CD4-positive, alpha-beta T cell (primary cell): ENCODE measurements around the gene CACNA2D1. TPM values are rescaled to one million over a fixed set of nuclear protein-coding genes. Genes with fewer than 3 reads are reported as not detected.

Source experiments
- ATAC-seq: fragments of 200-7000 bp; cut with Tn5 transposase; one replicate; pipeline ENCODE4 v1.10.0; 2022; ENCODE audit warnings: mild to moderate bottlenecking; ENCODE audit not compliant: poor library complexity
- CTCF ChIA-PET: fragments of 350-600 bp; sonication (Branson Sonifier 250); formaldehyde crosslinking; loops from one replicate; lab custom pipeline; 2021; ENCODE audit warnings: antibody characterized with exemption, inconsistent platforms; lab: Charles Lee
- POLR2A ChIA-PET: fragments of 350-600 bp; sonication (Branson Sonifier 250); formaldehyde crosslinking; loops from one replicate; lab custom pipeline; 2021; ENCODE audit warnings: antibody characterized with exemption, inconsistent platforms; lab: Charles Lee
- DNase-seq, 14 experiments: peaks; one replicate each; pipeline ENCODE4 v3.0.0-alpha.2; 2013 to 2020; ENCODE audit warnings: mixed read lengths in 2 of 14
- H3K27ac ChIP-seq, 2 donors: one replicate each; pipeline versions ENCODE4 v1.5.1 to v1.7.0; 2013; ENCODE audit warnings: low read length in 2 of 2, low read depth in 1 of 2, mild to moderate bottlenecking in 1 of 2
- H3K27me3 ChIP-seq, 2 experiments: 1 replicate in 1 of 2; 2 replicates in 1 of 2; pipeline versions ENCODE4 v1.6.1 to v1.7.0; 2013; ENCODE audit warnings: low read length in 2 of 2, control low read depth in 1 of 2, mild to moderate bottlenecking in 1 of 2, moderate library complexity in 1 of 2; ENCODE audit not compliant: insufficient read depth in 2 of 2, control insufficient read depth in 1 of 2
- H3K36me3 ChIP-seq: one replicate; pipeline ENCODE4 v1.6.1; 2013; ENCODE audit warnings: low read length, control low read depth; ENCODE audit not compliant: insufficient read depth
- H3K4me1 ChIP-seq: one replicate; pipeline ENCODE4 v1.6.1; 2013; ENCODE audit warnings: low read length, control low read depth; ENCODE audit not compliant: insufficient read depth
- H3K4me3 ChIP-seq: one replicate; pipeline ENCODE4 v1.5.1; 2013; ENCODE audit warnings: mild to moderate bottlenecking, low read length, moderate library complexity
- H3K9me3 ChIP-seq, 2 experiments: 1 replicate in 1 of 2; 2 replicates in 1 of 2; pipeline versions ENCODE4 v1.6.1 to v1.7.0; 2013; ENCODE audit warnings: low read length in 2 of 2, mild to moderate bottlenecking in 2 of 2, control low read depth in 1 of 2, moderate library complexity in 1 of 2; ENCODE audit not compliant: control insufficient read depth in 1 of 2, insufficient read depth in 1 of 2
- H3K27ac Mint-ChIP-seq: one replicate; pipeline ENCODE4 v1.8.0; 2020; ENCODE audit warnings: mixed read lengths
- H3K27me3 Mint-ChIP-seq: one replicate; pipeline ENCODE4 v1.8.0; 2021; ENCODE audit warnings: mixed read lengths
- H3K36me3 Mint-ChIP-seq: one replicate; pipeline ENCODE4 v1.8.0; 2021; ENCODE audit warnings: low read depth, mixed read lengths
- H3K4me1 Mint-ChIP-seq: one replicate; pipeline ENCODE4 v1.8.0; 2021; ENCODE audit warnings: low read depth, mixed read lengths
- H3K4me3 Mint-ChIP-seq: one replicate; pipeline ENCODE4 v1.8.0; 2020; ENCODE audit warnings: mild to moderate bottlenecking, mixed read lengths
- H3K9me3 Mint-ChIP-seq: one replicate; pipeline ENCODE4 v1.8.0; 2020; ENCODE audit warnings: mixed read lengths
- intact Hi-C, 2 experiments: fragments of 100-400 bp; cut with DNase I in 1 of 2; cut with micrococcal nuclease in 1 of 2; formaldehyde crosslinking; loops; one replicate each; pipeline versions ENCODE4 v1.15.1 to v1.9.0; 2023 to 2025; cut with DNase I, micrococcal nuclease
- total RNA-seq, 174 experiments: library from RNA in 2 of 174; stranded (reverse) in 2 of 174; gene quantifications; one replicate each; pipeline ENCODE4 v1.2.3 and lab custom pipeline; 2021 to 2026
- TF ChIP-seq, protein P1 (sequence below): fragments of 200-600 bp; IDR thresholded peaks from one replicate; pipeline ENCODE4 v1.8.0; 2022; ENCODE audit warnings: antibody characterized with exemption, mild to moderate bottlenecking

Gene CACNA2D1
- total RNA-seq, 2 experiments from 2014 or later, result not detected

GRCh38 chr7:82268632-82269031 is 174.9 kb downstream of the CACNA2D1 start:
- H3K36me3 ChIP-seq, result no peaks in the 10 kb centered on the region
- Mint-ChIP-seq H3K9me3 (peaks cover 4% of the 10 kb centered on the region), H3K36me3 (no peaks in the 10 kb centered on the region), H3K4me1 (no peaks in the 10 kb centered on the region), H3K27me3 (no peaks in the 10 kb centered on the region), H3K27ac (no peak overlapping the region), H3K4me3 (no peak overlapping the region)
- CTCF ChIA-PET, result no interaction called here
- POLR2A ChIA-PET, result no interaction called here
- no peaks in the 10 kb centered on the region for H3K27me3 ChIP-seq
- ATAC-seq, result no peak
- H3K4me1 ChIP-seq, result no peaks in the 10 kb centered on the region
- H3K4me3 ChIP-seq, result no peak overlapping the region
- no peaks in the 10 kb centered on the region for H3K9me3 ChIP-seq
- DNase-seq, result no peak
- TF ChIP-seq, protein P1, sequence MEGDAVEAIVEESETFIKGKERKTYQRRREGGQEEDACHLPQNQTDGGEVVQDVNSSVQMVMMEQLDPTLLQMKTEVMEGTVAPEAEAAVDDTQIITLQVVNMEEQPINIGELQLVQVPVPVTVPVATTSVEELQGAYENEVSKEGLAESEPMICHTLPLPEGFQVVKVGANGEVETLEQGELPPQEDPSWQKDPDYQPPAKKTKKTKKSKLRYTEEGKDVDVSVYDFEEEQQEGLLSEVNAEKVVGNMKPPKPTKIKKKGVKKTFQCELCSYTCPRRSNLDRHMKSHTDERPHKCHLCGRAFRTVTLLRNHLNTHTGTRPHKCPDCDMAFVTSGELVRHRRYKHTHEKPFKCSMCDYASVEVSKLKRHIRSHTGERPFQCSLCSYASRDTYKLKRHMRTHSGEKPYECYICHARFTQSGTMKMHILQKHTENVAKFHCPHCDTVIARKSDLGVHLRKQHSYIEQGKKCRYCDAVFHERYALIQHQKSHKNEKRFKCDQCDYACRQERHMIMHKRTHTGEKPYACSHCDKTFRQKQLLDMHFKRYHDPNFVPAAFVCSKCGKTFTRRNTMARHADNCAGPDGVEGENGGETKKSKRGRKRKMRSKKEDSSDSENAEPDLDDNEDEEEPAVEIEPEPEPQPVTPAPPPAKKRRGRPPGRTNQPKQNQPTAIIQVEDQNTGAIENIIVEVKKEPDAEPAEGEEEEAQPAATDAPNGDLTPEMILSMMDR, result no peak
- intact Hi-C loops, result loop anchor here in 1 of 2 experiments (10.0 kb wide), 1 partner anchor 46 kb away; no protein-coding TSS in a partner anchor
- H3K27ac ChIP-seq, result no peak overlapping the region

DNA sequence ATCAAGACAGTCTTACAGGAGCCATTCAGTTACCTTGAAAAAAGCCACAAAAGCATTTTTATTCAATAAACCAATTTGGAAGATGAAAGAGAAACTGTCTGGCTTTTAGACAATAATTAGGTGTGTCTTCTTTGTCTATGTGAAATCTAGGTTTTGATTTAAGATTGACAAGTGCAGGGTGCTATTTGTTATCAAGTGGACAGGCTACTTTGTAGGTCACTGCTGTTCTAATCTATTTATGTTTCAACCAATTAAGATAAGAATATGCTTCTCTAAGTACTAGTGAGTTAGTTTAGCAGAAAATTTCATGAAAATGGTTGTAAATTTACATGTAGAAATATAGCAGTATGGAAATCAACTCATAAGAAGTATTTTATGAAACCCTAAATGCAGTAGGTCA is 177.5 kb downstream of the CACNA2D1 start:
- TF ChIP-seq, protein P1, result no peak
- ChIA-PET CTCF (no interaction called here), POLR2A (no interaction called here)
- intact Hi-C loops, result loop anchor here in 1 of 2 experiments (10.0 kb wide), 1 partner anchor 49 kb away; no protein-coding TSS in a partner anchor
- H3K4me3 ChIP-seq, result no peak overlapping the region
- H3K27ac ChIP-seq, result no peak overlapping the region
- H3K9me3 ChIP-seq, result peaks cover 0 to 5% of the 10 kb centered on the region in 2 experiments
- no peaks in the 10 kb centered on the region for H3K36me3 ChIP-seq
- H3K9me3 Mint-ChIP-seq, result peaks cover 6% of the 10 kb centered on the region
- H3K27ac Mint-ChIP-seq, result no peak overlapping the region
- H3K4me1 ChIP-seq, result no peaks in the 10 kb centered on the region
- no peak for DNase-seq
- H3K4me3 Mint-ChIP-seq, result no peak overlapping the region
- H3K4me1 Mint-ChIP-seq, result no peaks in the 10 kb centered on the region
- no peaks in the 10 kb centered on the region for H3K27me3 Mint-ChIP-seq
- ATAC-seq, result no peak
- no peaks in the 10 kb centered on the region for H3K27me3 ChIP-seq
- no peaks in the 10 kb centered on the region for H3K36me3 Mint-ChIP-seq

- DNase-seq (no peak), ATAC-seq (no peak)
- Histone ChIP-seq H3K9me3 (peaks cover 0 to 9% of the 10 kb centered on the region in 2 experiments), H3K27ac (no peak overlapping the region), H3K27me3 (no peaks in the 10 kb centered on the region), H3K36me3 (no peaks in the 10 kb centered on the region), H3K4me3 (no peak overlapping the region), H3K4me1 (no peaks in the 10 kb centered on the region)
- H3K9me3 Mint-ChIP-seq, result peaks cover 5% of the 10 kb centered on the region
- TF ChIP-seq, protein P1, result no peak
- intact Hi-C loops, result loop anchor here in 1 of 2 experiments (10.0 kb wide), 1 partner anchor 50 kb away; no protein-coding TSS in a partner anchor
- H3K4me1 Mint-ChIP-seq, result no peaks in the 10 kb centered on the region
- CTCF ChIA-PET, result no interaction called here
- no peaks in the 10 kb centered on the region for H3K27me3 Mint-ChIP-seq
- H3K27ac Mint-ChIP-seq, result no peak overlapping the region
- POLR2A ChIA-PET, result no interaction called here
- H3K36me3 Mint-ChIP-seq, result no peaks in the 10 kb centered on the region
- H3K4me3 Mint-ChIP-seq, result no peak overlapping the region
Measured at GRCh38 chr7:82264783-82265305, 178.7 kb downstream of the CACNA2D1 start.
